ENCODE data around the gene TEKT3.

TEKT3 gene

DNA sequence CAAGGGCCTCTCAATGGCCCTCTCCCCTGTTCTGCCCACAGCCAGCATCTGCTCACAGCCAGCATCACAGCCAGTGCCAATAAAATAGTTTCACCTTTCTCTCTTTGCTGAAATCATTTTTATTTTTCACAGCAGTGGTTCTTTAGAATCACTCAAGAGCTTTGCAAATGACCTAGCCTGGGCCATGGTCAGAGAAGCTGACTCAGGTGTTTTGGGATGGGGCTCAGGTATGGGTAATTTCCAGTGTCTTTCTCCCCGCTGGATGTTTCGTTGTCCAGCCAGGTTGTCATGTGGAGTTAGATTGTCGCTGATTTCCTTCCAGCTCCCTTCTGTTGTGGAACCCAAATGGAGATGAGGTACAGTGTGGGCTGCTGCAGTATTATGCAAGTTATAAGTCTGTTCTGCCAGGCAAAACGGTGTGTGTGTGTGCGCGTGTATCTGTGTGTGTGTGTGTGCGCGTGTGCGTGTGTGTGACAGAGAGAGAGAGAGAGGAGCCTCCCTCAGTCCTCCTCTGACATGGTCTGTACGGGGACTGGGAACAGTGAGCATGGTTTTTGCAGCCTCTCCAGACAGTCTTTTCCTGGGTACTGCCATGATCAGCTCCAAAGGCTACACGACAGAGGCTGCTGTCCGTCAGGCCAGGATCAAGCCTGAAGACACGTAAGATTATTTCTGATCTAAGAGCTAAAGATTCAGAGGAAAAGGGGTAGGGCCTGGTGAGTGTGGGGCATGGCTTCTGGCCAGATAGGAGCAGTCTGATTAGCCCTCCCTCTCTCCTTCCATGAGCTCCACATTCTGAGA lies 74.9 kb downstream of the TEKT3 start:
- TF ChIP-seq, protein P1, sequence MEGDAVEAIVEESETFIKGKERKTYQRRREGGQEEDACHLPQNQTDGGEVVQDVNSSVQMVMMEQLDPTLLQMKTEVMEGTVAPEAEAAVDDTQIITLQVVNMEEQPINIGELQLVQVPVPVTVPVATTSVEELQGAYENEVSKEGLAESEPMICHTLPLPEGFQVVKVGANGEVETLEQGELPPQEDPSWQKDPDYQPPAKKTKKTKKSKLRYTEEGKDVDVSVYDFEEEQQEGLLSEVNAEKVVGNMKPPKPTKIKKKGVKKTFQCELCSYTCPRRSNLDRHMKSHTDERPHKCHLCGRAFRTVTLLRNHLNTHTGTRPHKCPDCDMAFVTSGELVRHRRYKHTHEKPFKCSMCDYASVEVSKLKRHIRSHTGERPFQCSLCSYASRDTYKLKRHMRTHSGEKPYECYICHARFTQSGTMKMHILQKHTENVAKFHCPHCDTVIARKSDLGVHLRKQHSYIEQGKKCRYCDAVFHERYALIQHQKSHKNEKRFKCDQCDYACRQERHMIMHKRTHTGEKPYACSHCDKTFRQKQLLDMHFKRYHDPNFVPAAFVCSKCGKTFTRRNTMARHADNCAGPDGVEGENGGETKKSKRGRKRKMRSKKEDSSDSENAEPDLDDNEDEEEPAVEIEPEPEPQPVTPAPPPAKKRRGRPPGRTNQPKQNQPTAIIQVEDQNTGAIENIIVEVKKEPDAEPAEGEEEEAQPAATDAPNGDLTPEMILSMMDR (IDR thresholded peaks at IDR 0.05; ENCODE audit: low read depth, low read length, missing control alignments): no peak
- no peak for DNase-seq (ENCODE audit: extremely low read depth, low read depth)

DNA sequence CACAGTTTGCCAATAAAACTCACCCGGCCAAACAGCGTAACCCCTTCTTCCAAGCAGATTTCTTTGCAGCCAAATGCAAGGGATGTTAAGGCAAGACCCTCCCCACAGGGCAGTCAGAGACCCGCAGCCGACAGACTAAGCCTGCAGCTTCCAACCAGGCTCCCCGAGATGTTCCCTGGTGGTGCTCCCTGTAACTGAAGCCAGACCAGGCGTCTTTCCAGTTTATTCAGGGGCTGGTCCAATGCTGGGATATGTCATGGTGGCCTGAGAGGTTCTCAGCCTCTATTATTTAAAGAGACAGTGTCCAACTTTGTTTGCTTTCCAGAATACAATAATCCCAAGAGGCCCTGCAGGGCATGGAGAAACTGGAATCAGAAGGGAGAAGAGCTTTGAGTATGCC lies 76.3 kb downstream of the TEKT3 start, which contains the start of gene PMP22:
TSS of gene PMP22 (minus strand) at position 196 of the 400 bp plus-strand sequence. CDS start 4,599 bp downstream, outside the sequence.
- TF ChIP-seq, protein P1 (IDR thresholded peaks at IDR 0.05; ENCODE audit: low read depth, low read length, missing control alignments): no peak
- H3K4me3 ChIP-seq (replicated peaks; ENCODE audit: low read depth, low read length): no peak within 1 kb of the TSS
- no peak for DNase-seq (ENCODE audit: extremely low read depth, low read depth)

More for the DNA sequence above, 74.9 kb downstream of the TEKT3 start:
- H3K4me3 ChIP-seq (replicated peaks; ENCODE audit: low read depth, low read length): no peak overlapping the region

DNA sequence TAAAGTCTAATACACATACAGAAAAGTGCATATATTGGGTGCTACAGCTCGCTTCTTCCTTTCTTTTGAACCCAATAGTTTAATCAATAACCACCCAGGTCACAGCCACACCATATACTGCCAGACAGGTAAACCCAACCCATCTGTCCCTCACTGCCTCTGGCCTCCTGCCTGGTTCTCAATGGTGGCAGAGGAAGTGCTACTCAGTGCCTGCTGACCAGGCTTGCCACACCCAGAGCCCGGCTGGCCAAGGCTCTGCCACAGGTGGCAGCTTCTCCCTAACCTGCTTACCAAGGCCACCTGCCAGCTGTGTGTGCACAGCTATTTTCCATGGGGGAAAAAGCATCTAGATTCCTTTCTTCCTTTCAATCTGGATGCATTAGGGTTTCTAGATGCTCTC lies 76.9 kb downstream of the TEKT3 start:
- H3K4me3 ChIP-seq (replicated peaks; ENCODE audit: low read depth, low read length): no peak overlapping the region
- DNase-seq (ENCODE audit: extremely low read depth, low read depth): no peak
- TF ChIP-seq, protein P1 (IDR thresholded peaks at IDR 0.05; ENCODE audit: low read depth, low read length, missing control alignments): no peak

GRCh38 chr17:15263680-15264079 lies 77.7 kb downstream of the TEKT3 start:
- DNase-seq (ENCODE audit: extremely low read depth, low read depth): no peak
- peak overlapping the region; percentile 85; the same call in 1 of the 2 replicates for H3K4me3 ChIP-seq (replicated peaks; ENCODE audit: low read depth, low read length)
- TF ChIP-seq, protein P1 (IDR thresholded peaks at IDR 0.05; ENCODE audit: low read depth, low read length, missing control alignments): no peak

DNA sequence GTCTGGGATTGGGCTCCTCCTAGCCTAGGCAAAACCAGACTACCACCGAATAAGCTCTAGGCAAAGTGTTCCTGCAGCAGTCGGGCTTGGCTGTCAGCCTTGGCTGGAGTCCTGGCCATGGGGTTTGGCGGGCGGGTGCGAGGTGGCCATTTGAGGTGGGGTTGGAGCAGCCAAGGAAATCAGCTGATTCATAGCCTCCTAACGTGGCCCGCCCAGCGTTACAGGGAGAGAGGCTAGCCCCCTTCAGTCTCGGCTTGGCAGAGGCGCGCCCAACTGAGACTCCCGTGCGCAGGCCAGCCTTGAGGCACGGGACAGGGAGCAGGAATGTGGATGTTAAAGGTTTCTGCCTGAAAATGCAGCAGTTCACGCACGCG lies 78.2 kb downstream of the TEKT3 start:
- DNase-seq (ENCODE audit: extremely low read depth, low read depth): no peak
- TF ChIP-seq, protein P1 (IDR thresholded peaks at IDR 0.05; ENCODE audit: low read depth, low read length, missing control alignments): no peak
- peak overlapping the region; percentile 85 for H3K4me3 ChIP-seq (replicated peaks; ENCODE audit: low read depth, low read length)

- TF ChIP-seq, protein P1 (IDR thresholded peaks at IDR 0.05; ENCODE audit: low read depth, low read length, missing control alignments): peak; percentile 21
- peak; percentile 80 for DNase-seq (ENCODE audit: extremely low read depth, low read depth)
- H3K4me3 ChIP-seq (replicated peaks; ENCODE audit: low read depth, low read length): peak overlapping the region; percentile 85
These were observed 78.8 kb downstream of the TEKT3 start for GRCh38 chr17:15262291-15263205.

Data from HFF-Myc (cell line).